ENCODE measurements around the gene TRMT2B.
A peak's percentile ranks its signal among the peaks of the same experiment; 100 is the strongest.
"Not testable (repeated sequence)": the region's sequence is repeated elsewhere in the genome, so short reads cannot be mapped to it uniquely, and the experiment has no call there.

TRMT2B gene
- 51.2 to 75.0 (median 66.2) reads per million in 4 donors for total RNA-seq

- peak; percentile 52 to 85 (median 67) for DNase-seq
Measured at GRCh38 chrX:101051549-101052302, at the start of gene TRMT2B. Gene TRMT2B, minus strand, starts transcription at chrX:101052111. Its CDS starts 9,822 bp downstream, at chrX:101042289.

- DNase-seq, result peak; percentile 85 to 96 (median 89)
Measured at GRCh38 chrX:101097546-101098453, 45.9 kb upstream of the TRMT2B start, which contains the start of gene CENPI. Gene CENPI, plus strand, starts transcription at chrX:101098204. Its CDS starts 2,867 bp downstream, at chrX:101101071.

- DNase-seq, result no peak
Measured at GRCh38 chrX:101091817-101092216, 39.9 kb upstream of the TRMT2B start.

- DNase-seq, result no peak
Measured at GRCh38 chrX:101081231-101081630, 29.3 kb upstream of the TRMT2B start.

- no peak for DNase-seq
Measured at GRCh38 chrX:101080326-101081124, 28.6 kb upstream of the TRMT2B start.

GRCh38 chrX:101079736-101080270 lies 27.9 kb upstream of the TRMT2B start:
- no peak for DNase-seq

GRCh38 chrX:101078716-101079598 lies 27.0 kb upstream of the TRMT2B start, which contains the start of gene TMEM35A:
Gene TMEM35A, plus strand, starts transcription at chrX:101078879. Its CDS starts 124 bp downstream, at chrX:101079003.
- DNase-seq, result no peak

- DNase-seq, result no peak
Measured at GRCh38 chrX:101071582-101071981, 19.7 kb upstream of the TRMT2B start.

- DNase-seq, result no peak
Measured at GRCh38 chrX:101062176-101062575, 10.3 kb upstream of the TRMT2B start.

GRCh38 chrX:101057093-101057714 lies 5.3 kb upstream of the TRMT2B start:
- peak in 1 of 5 donors; percentile 50 for DNase-seq

GRCh38 chrX:101056551-101056950 lies 4.6 kb upstream of the TRMT2B start:
- not testable (repeated sequence) for DNase-seq

GRCh38 chrX:101051153-101051548 lies 760 bp downstream of the TRMT2B start:
- no peak for DNase-seq

- peak in 1 of 5 donors; percentile 18 for DNase-seq
Measured at GRCh38 chrX:101040197-101040596, 11.7 kb downstream of the TRMT2B start.

GRCh38 chrX:101037231-101037630 lies 14.7 kb downstream of the TRMT2B start:
- no peak for DNase-seq

- DNase-seq, result no peak
Measured at GRCh38 chrX:101029665-101030064, 22.2 kb downstream of the TRMT2B start.

- DNase-seq, result no peak
Measured at GRCh38 chrX:101028562-101028961, 23.3 kb downstream of the TRMT2B start.

GRCh38 chrX:101025126-101025525 lies 26.8 kb downstream of the TRMT2B start:
- DNase-seq, result no peak

GRCh38 chrX:101022020-101022419 lies 29.9 kb downstream of the TRMT2B start:
- DNase-seq, result no peak

- DNase-seq, result not testable (repeated sequence)
Measured at GRCh38 chrX:101012031-101012430, 39.9 kb downstream of the TRMT2B start.

GRCh38 chrX:101009090-101009489 lies 42.8 kb downstream of the TRMT2B start:
- no peak for DNase-seq

- no peak for DNase-seq
Measured at GRCh38 chrX:100999451-100999850, 52.5 kb downstream of the TRMT2B start.

Measured in T-helper 1 cell (primary cell).